ENCODE data around the gene HS3ST6. TPM values are rescaled to one million over a fixed set of nuclear protein-coding genes. Genes with fewer than 3 reads are reported as not detected.

Gene HS3ST6
- polyA plus RNA-seq, 1 of the 3 experiments (the other 2 are of a cell fraction) = 0.03 TPM

- POLR2A ChIA-PET = interaction anchor here (1.6 kb wide), 1 partner anchor 93 kb away, joined by 6 read pairs; the partner anchor contains the start of gene RPS2
- H3K4me3 ChIP-seq (ENCODE audit: low read depth in 2 of 2, low read length in 1 of 2) = peak within 1 kb of the TSS; percentile 26 to 37; a peak in 3 of 4 replicates
- TF ChIP-seq ZBTB33 (IDR thresholded peaks at IDR 0.05; ENCODE audit: borderline replicate concordance, low read depth) = no peak
- no peak for TF ChIP-seq ELF1 (IDR thresholded peaks at IDR 0.05)
- no peak for TF ChIP-seq RAD21 (IDR thresholded peaks at IDR 0.05; ENCODE audit: low read length)
- no peak for TF ChIP-seq GABPA (IDR thresholded peaks at IDR 0.05; ENCODE audit: low read depth)
- no peak for TF ChIP-seq MAX (IDR thresholded peaks at IDR 0.05; ENCODE audit: low read depth)
- no peak for TF ChIP-seq MEF2A (IDR thresholded peaks at IDR 0.05; ENCODE audit: borderline replicate concordance, low read depth)
- TF ChIP-seq, protein P1, sequence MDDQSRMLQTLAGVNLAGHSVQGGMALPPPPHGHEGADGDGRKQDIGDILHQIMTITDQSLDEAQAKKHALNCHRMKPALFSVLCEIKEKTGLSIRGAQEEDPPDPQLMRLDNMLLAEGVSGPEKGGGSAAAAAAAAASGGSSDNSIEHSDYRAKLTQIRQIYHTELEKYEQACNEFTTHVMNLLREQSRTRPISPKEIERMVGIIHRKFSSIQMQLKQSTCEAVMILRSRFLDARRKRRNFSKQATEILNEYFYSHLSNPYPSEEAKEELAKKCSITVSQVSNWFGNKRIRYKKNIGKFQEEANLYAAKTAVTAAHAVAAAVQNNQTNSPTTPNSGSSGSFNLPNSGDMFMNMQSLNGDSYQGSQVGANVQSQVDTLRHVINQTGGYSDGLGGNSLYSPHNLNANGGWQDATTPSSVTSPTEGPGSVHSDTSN (IDR thresholded peaks at IDR 0.05) = no peak
- TF ChIP-seq, protein P2, sequence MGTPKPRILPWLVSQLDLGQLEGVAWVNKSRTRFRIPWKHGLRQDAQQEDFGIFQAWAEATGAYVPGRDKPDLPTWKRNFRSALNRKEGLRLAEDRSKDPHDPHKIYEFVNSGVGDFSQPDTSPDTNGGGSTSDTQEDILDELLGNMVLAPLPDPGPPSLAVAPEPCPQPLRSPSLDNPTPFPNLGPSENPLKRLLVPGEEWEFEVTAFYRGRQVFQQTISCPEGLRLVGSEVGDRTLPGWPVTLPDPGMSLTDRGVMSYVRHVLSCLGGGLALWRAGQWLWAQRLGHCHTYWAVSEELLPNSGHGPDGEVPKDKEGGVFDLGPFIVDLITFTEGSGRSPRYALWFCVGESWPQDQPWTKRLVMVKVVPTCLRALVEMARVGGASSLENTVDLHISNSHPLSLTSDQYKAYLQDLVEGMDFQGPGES (IDR thresholded peaks at IDR 0.05; ENCODE audit: low read depth, low read length) = no peak
- TF ChIP-seq TEAD4 (IDR thresholded peaks at IDR 0.05; ENCODE audit: borderline replicate concordance, insufficient read depth) = no peak
- no peak for TF ChIP-seq EP300 (IDR thresholded peaks at IDR 0.05; ENCODE audit: borderline replicate concordance in 1 of 2, low read depth in 1 of 2, low read length in 1 of 2)
- no peak for TF ChIP-seq REST (IDR thresholded peaks at IDR 0.05; ENCODE audit: low read depth, low read length)
- no peak for TF ChIP-seq NFIC (IDR thresholded peaks at IDR 0.05; ENCODE audit: borderline replicate concordance)
- TF ChIP-seq FOXM1 (IDR thresholded peaks at IDR 0.05; ENCODE audit: low read depth) = no peak
- TF ChIP-seq RXRA (IDR thresholded peaks at IDR 0.05; ENCODE audit: borderline replicate concordance, low read depth) = no peak
- no peak for TF ChIP-seq TAF1 (IDR thresholded peaks at IDR 0.05; ENCODE audit: borderline replicate concordance, low read depth, low read length)
- no peaks in the 10 kb centered on the region for H3K9me2 ChIP-seq
- no peaks in the 10 kb centered on the region for H4K20me1 ChIP-seq (ENCODE audit: insufficient read depth)
- no peaks in the 10 kb centered on the region; the same call in 1 of the 2 replicates for H3K27me3 ChIP-seq (ENCODE audit: insufficient read depth)
- H3F3A ChIP-seq (replicated peaks; ENCODE audit: insufficient read depth) = no peaks in the 10 kb centered on the region
- CTCF ChIA-PET = interaction anchor here (0.9 to 12.8 kb wide), 3 partner anchors 57 to 89 kb away, joined by 3 to 137 read pairs (median 4); no protein-coding TSS in a partner anchor
- no peaks in the 10 kb centered on the region for H3K79me2 ChIP-seq (ENCODE audit: insufficient read depth)
- no peaks in the 10 kb centered on the region for H3K9me3 ChIP-seq
- H3K9ac ChIP-seq = no peak within 1 kb of the TSS
- H3K4me2 ChIP-seq = peak within 1 kb of the TSS; percentile 38
- peak within 1 kb of the TSS; percentile 82; the same call in 1 of the 2 replicates for H2AFZ ChIP-seq (ENCODE audit: low read depth)
- peak; percentile 92 for DNase-seq
- peak within 1 kb of the TSS in 1 of 2 experiments; percentile 21; a peak in 1 of 4 replicates for H3K27ac ChIP-seq (ENCODE audit: low read depth in 2 of 2, low read length in 1 of 2)
- no peaks in the 10 kb centered on the region; a peak in 2 of 4 replicates for H3K4me1 ChIP-seq (ENCODE audit: control insufficient read depth in 1 of 2, insufficient read depth in 2 of 2, low read depth in 1 of 2, low read length in 1 of 2)
- no peaks in the 10 kb centered on the region for H3K36me3 ChIP-seq (replicated peaks in 1 of 2; ENCODE audit: control insufficient read depth in 1 of 2, insufficient read depth in 2 of 2, low read length in 1 of 2)
- WGBS (ENCODE audit: low lambda C conversion rate) = 6% methylated on average over 16 of the region's 68 CpGs
Measured at GRCh38 chr16:1871974-1872635, 46.1 kb downstream of the HS3ST6 start, which contains the start of gene MEIOB. Gene MEIOB (minus strand): TSS chr16:1872164. CDS start chr16:1868175, 3,989 bp downstream.

All from SK-N-SH (cell line).